Measurements from ENCODE around the gene COL8A2. TPM values are rescaled to one million over a fixed set of nuclear protein-coding genes. Genes with fewer than 3 reads are reported as not detected.

The COL8A2 gene
- total RNA-seq, 1 donor from 2014 or later = 1.6 TPM

- TF ChIP-seq CTCF (IDR thresholded peaks at IDR 0.05; ENCODE audit: insufficient read depth, low read length, severe bottlenecking) = no peak
- no peak for FAIRE-seq
These were observed 26.3 kb upstream of the COL8A2 start for GRCh38 chr1:36151134-36151844.

DNA sequence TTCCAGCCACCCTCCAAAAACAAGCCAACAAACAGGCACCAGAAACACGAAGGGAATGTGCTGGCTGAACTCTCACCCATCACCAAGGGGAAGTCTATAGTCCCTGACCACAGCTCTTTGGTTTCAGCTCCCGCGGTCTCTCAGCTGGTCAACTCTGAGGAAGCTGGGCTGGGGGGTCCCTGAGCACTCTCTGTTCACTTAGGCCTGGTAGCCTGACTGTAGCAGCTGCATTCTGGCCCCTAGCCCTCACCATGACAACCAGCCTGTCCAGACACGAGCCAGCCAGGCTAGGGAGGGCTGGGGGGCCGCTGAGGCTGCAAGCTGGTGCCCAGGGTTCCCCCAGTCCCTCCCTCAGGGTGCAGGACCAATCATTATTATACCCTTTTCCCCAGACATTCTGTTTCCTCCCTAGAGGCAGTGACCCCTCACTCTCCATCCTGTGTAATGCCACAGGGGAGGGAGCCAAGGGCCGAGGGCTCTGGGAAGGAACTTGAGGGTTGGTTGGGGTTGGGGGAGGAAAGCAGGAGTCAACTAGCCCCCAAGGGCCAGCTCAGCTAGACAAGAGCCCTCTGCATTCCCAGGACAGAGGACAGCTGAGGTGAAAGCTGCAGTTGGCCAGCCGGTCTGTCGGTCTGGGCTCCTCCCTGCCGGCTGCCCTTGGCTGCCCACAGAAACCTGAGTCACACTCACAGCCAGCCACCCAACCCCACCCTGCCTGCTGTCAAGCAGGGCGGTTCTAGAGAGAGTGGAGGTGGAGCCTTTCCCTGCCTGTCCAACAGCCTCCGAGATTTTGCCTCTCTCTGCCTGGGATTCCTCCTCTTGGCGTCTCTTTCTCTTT lies 25.5 kb upstream of the COL8A2 start:
- H3K27me3 ChIP-seq (ENCODE audit: control insufficient read depth, insufficient read depth, low read length) = no peaks in the 10 kb centered on the region
- H3K4me3 ChIP-seq (ENCODE audit: low read depth, low read length) = no peak overlapping the region
- FAIRE-seq (no peak), DNase-seq (ENCODE audit: low read depth) (peak; percentile 93)
- TF ChIP-seq CTCF (IDR thresholded peaks at IDR 0.05; ENCODE audit: insufficient read depth, low read length, severe bottlenecking) = no peak
- H3K36me3 ChIP-seq (ENCODE audit: control insufficient read depth, insufficient read depth, low read length) = no peaks in the 10 kb centered on the region

More at GRCh38 chr1:36151134-36151844, 26.3 kb upstream of the COL8A2 start:
- H3K4me3 ChIP-seq (ENCODE audit: low read depth, low read length) = no peak overlapping the region
- no peak for DNase-seq (ENCODE audit: low read depth)
- H3K27me3 ChIP-seq (ENCODE audit: control insufficient read depth, insufficient read depth, low read length) = no peaks in the 10 kb centered on the region
- H3K36me3 ChIP-seq (ENCODE audit: control insufficient read depth, insufficient read depth, low read length) = no peaks in the 10 kb centered on the region

- Histone ChIP-seq H3K36me3 (ENCODE audit: control insufficient read depth, insufficient read depth, low read length) (no peaks in the 10 kb centered on the region), H3K4me3 (ENCODE audit: low read depth, low read length) (no peak overlapping the region), H3K27me3 (ENCODE audit: control insufficient read depth, insufficient read depth, low read length) (no peaks in the 10 kb centered on the region)
- FAIRE-seq (no peak), DNase-seq (ENCODE audit: low read depth) (no peak)
- TF ChIP-seq CTCF (IDR thresholded peaks at IDR 0.05; ENCODE audit: insufficient read depth, low read length, severe bottlenecking) = no peak
These were observed 24.9 kb upstream of the COL8A2 start for GRCh38 chr1:36149973-36150295.

GRCh38 chr1:36149237-36149972 lies 24.4 kb upstream of the COL8A2 start, which contains the start of gene TRAPPC3:
TRAPPC3 (minus strand) TSS chr1:36149486; CDS start chr1:36149378, 108 bp downstream.
- TF ChIP-seq CTCF (IDR thresholded peaks at IDR 0.05; ENCODE audit: insufficient read depth, low read length, severe bottlenecking) = peak; percentile 99
- Histone ChIP-seq H3K4me3 (ENCODE audit: low read depth, low read length) (peak within 1 kb of the TSS; percentile 52), H3K27me3 (ENCODE audit: control insufficient read depth, insufficient read depth, low read length) (no peaks in the 10 kb centered on the region), H3K36me3 (ENCODE audit: control insufficient read depth, insufficient read depth, low read length) (no peaks in the 10 kb centered on the region)
- DNase-seq (ENCODE audit: low read depth) = peak; percentile 99
- FAIRE-seq = no peak

DNA sequence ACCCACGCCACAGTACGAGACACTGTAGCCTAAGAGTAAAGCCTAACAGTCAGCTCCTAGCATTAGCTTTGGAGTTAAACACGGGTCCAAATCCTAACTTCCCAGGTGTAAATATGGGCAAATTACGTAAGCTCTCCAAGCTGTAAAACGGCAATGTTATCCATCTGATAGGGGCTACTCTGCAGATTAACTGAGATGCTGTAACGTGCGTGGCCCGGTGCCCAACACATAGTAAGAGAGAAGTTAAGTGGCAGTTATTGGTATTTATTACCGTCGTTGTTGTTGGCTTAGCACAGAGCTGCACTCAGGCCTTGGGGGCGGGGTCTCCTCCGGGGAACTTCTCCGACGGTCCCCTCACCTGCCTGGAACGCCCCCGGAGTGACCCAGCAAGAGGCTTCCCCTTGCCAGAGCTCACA lies 23.8 kb upstream of the COL8A2 start:
- Histone ChIP-seq H3K4me3 (ENCODE audit: low read depth, low read length) (peak overlapping the region; percentile 52), H3K27me3 (ENCODE audit: control insufficient read depth, insufficient read depth, low read length) (no peaks in the 10 kb centered on the region), H3K36me3 (ENCODE audit: control insufficient read depth, insufficient read depth, low read length) (no peaks in the 10 kb centered on the region)
- no peak for FAIRE-seq
- TF ChIP-seq CTCF (IDR thresholded peaks at IDR 0.05; ENCODE audit: insufficient read depth, low read length, severe bottlenecking) = no peak
- no peak for DNase-seq (ENCODE audit: low read depth)
